Colonic mucosa (tissue), 4 donors: ENCODE measurements around the gene LAIR2. TPM values are rescaled to one million over a fixed set of nuclear protein-coding genes. Genes with fewer than 3 reads are reported as not detected.

Source experiments
- DNase-seq: peaks from one replicate; pipeline ENCODE4 v3.0.0-alpha.2; 2020
- H3K27ac ChIP-seq: fragments of 200-600 bp; one replicate; pipeline ENCODE4 v1.8.0; 2021
- H3K27me3 ChIP-seq: fragments of 200-600 bp; one replicate; pipeline ENCODE4 v1.8.0; 2021
- H3K36me3 ChIP-seq: fragments of 200-600 bp; one replicate; pipeline ENCODE4 v1.8.0; 2021
- H3K4me1 ChIP-seq: fragments of 200-600 bp; one replicate; pipeline ENCODE4 v1.8.0; 2021; ENCODE audit warnings: mild to moderate bottlenecking
- H3K4me3 ChIP-seq: fragments of 200-600 bp; one replicate; pipeline ENCODE4 v1.8.0; 2021
- H3K9ac ChIP-seq, 2 donors: one replicate each; pipeline ENCODE4 v1.7.0; 2013; ENCODE audit warnings: control low read depth in 2 of 2, low read depth in 2 of 2, low read length in 2 of 2
- H3K9me3 ChIP-seq: fragments of 200-600 bp; one replicate; pipeline ENCODE4 v1.8.0; 2021
- CTCF ChIP-seq: fragments of 200-600 bp; IDR thresholded peaks from one replicate; pipeline ENCODE4 v1.8.0; 2022; ENCODE audit warnings: antibody characterized with exemption, mild to moderate bottlenecking
- intact Hi-C: fragments of 100-400 bp; cut with DNase I; formaldehyde crosslinking; loops from one replicate; pipeline ENCODE4 v1.14.1; 2022
- total RNA-seq, 2 donors: library from RNA; stranded (reverse); fragmentation: NEBNext Ultra II Directional in 1 of 2; extraction: Animal tissue kit (Norgen Biotek cat#: 25700) in 1 of 2; gene quantifications; one replicate each; pipeline ENCODE4 v1.2.1, GENCODE V29; 2021
- donor health status: healthy.
- donor health status: DM: no; HTN: no; CAD: no.
- donor health status: DM: no; HTN: no; CAD: no.

The LAIR2 gene
- total RNA-seq, 2 donors from 2014 or later, result 0.37 TPM; not detected in 1

GRCh38 chr19:54481326-54481930 is 21.2 kb upstream of the LAIR2 start:
- no peak overlapping the region for H3K4me3 ChIP-seq
- H3K36me3 ChIP-seq, result no peaks in the 10 kb centered on the region
- no peaks in the 10 kb centered on the region for H3K4me1 ChIP-seq
- H3K27me3 ChIP-seq, result no peaks in the 10 kb centered on the region
- no peak overlapping the region for H3K9ac ChIP-seq
- intact Hi-C loops, result loop anchor here (5.0 kb wide), 1 partner anchor 196 kb away; no protein-coding TSS in a partner anchor
- peak; percentile 34 for TF ChIP-seq CTCF
- DNase-seq, result peak; percentile 37
- no peaks in the 10 kb centered on the region for H3K9me3 ChIP-seq
- no peak overlapping the region for H3K27ac ChIP-seq

GRCh38 chr19:54482889-54483288 is 19.7 kb upstream of the LAIR2 start:
- no peak for TF ChIP-seq CTCF
- Histone ChIP-seq H3K27me3 (no peaks in the 10 kb centered on the region), H3K27ac (no peak overlapping the region), H3K9me3 (no peaks in the 10 kb centered on the region), H3K9ac (no peak overlapping the region), H3K36me3 (no peaks in the 10 kb centered on the region), H3K4me3 (no peak overlapping the region), H3K4me1 (no peaks in the 10 kb centered on the region)
- DNase-seq, result no peak
- intact Hi-C loops, result loop anchor here (5.0 kb wide), 1 partner anchor 194 kb away; no protein-coding TSS in a partner anchor

GRCh38 chr19:54484451-54484850 is 18.2 kb upstream of the LAIR2 start:
- Histone ChIP-seq H3K36me3 (no peaks in the 10 kb centered on the region), H3K9ac (no peak overlapping the region), H3K27me3 (no peaks in the 10 kb centered on the region), H3K27ac (no peak overlapping the region), H3K4me3 (no peak overlapping the region), H3K4me1 (no peaks in the 10 kb centered on the region), H3K9me3 (no peaks in the 10 kb centered on the region)
- intact Hi-C loops, result loop anchor here (5.0 kb wide), 1 partner anchor 193 kb away; no protein-coding TSS in a partner anchor
- DNase-seq, result no peak
- TF ChIP-seq CTCF, result no peak

- Histone ChIP-seq H3K27ac (no peak overlapping the region), H3K36me3 (no peaks in the 10 kb centered on the region), H3K27me3 (no peaks in the 10 kb centered on the region), H3K4me3 (no peak overlapping the region), H3K9me3 (no peaks in the 10 kb centered on the region), H3K4me1 (no peaks in the 10 kb centered on the region), H3K9ac (no peak overlapping the region)
- TF ChIP-seq CTCF, result no peak
- no peak for DNase-seq
- intact Hi-C loops, result no loop called here
Measured at GRCh38 chr19:54485851-54486250, 16.8 kb upstream of the LAIR2 start.

- no peaks in the 10 kb centered on the region for H3K4me1 ChIP-seq
- intact Hi-C loops, result no loop called here
- no peak for DNase-seq
- no peak overlapping the region for H3K4me3 ChIP-seq
- no peak overlapping the region for H3K9ac ChIP-seq
- no peak overlapping the region for H3K27ac ChIP-seq
- H3K36me3 ChIP-seq, result no peaks in the 10 kb centered on the region
- no peaks in the 10 kb centered on the region for H3K27me3 ChIP-seq
- H3K9me3 ChIP-seq, result no peaks in the 10 kb centered on the region
- TF ChIP-seq CTCF, result no peak
Measured at GRCh38 chr19:54489341-54489740, 13.3 kb upstream of the LAIR2 start.
